ACC112 (cell line): ENCODE results near the gene MORN5.

Experiments
- H2AFZ ChIP-seq: fragments of 200-600 bp; sonication (generic); one replicate; pipeline ENCODE4 v1.6.0; 2017; ENCODE audit warnings: antibody characterized with exemption, low read length; ENCODE audit not compliant: unreplicated experiment
- H3K27ac ChIP-seq: fragments of 200-600 bp; sonication (generic); 2 replicates; pipeline ENCODE4 v1.5.1; 2014; ENCODE audit warnings: low read depth, mild to moderate bottlenecking, antibody characterized with exemption, low read length, moderate library complexity
- H3K27me3 ChIP-seq: fragments of 200-600 bp; sonication (generic); 2 replicates; pipeline ENCODE4 v1.6.1; 2014; ENCODE audit warnings: mild to moderate bottlenecking, antibody characterized with exemption, low read length, moderate library complexity, mixed read lengths; ENCODE audit not compliant: insufficient read depth
- H3K36me3 ChIP-seq: fragments of 200-600 bp; sonication (generic); 2 replicates; pipeline ENCODE4 v1.6.1; 2016; ENCODE audit warnings: mild to moderate bottlenecking, antibody characterized with exemption, low read length, moderate library complexity, mixed read lengths; ENCODE audit not compliant: insufficient read depth
- H3K4me1 ChIP-seq: fragments of 200-600 bp; sonication (generic); one replicate; pipeline ENCODE4 v1.6.1; 2016; ENCODE audit warnings: low read length, mixed read lengths; ENCODE audit not compliant: insufficient read depth, unreplicated experiment, control insufficient read depth
- H3K4me3 ChIP-seq: fragments of 200-600 bp; sonication (generic); 2 replicates; pipeline ENCODE4 v1.5.1; 2014; ENCODE audit warnings: mild to moderate bottlenecking, low read depth, low read length
- H3K79me2 ChIP-seq: fragments of 200-600 bp; sonication (generic); one replicate; pipeline ENCODE4 v1.6.0; 2016; ENCODE audit warnings: low read length; ENCODE audit not compliant: control insufficient read depth, unreplicated experiment, insufficient read depth

The MORN5 gene

GRCh38 chr9:122216138-122216797, 56.6 kb downstream of the MORN5 start:
- Histone ChIP-seq H3K36me3 (no peaks in the 10 kb centered on the region), H3K79me2 (no peaks in the 10 kb centered on the region), H3K4me1 (peaks cover 19% of the 10 kb centered on the region), H2AFZ (no peak overlapping the region), H3K4me3 (no peak overlapping the region), H3K27ac (no peak overlapping the region), H3K27me3 (peaks cover 71% of the 10 kb centered on the region)

GRCh38 chr9:122216798-122217418, 57.2 kb downstream of the MORN5 start:
- Histone ChIP-seq H3K4me1 (peaks cover 19% of the 10 kb centered on the region), H3K27me3 (peaks cover 72% of the 10 kb centered on the region), H3K27ac (no peak overlapping the region), H2AFZ (no peak overlapping the region), H3K79me2 (no peaks in the 10 kb centered on the region), H3K4me3 (no peak overlapping the region), H3K36me3 (no peaks in the 10 kb centered on the region)

- Histone ChIP-seq H2AFZ (no peak overlapping the region), H3K27ac (no peak overlapping the region), H3K79me2 (no peaks in the 10 kb centered on the region), H3K27me3 (peaks cover 68% of the 10 kb centered on the region), H3K36me3 (no peaks in the 10 kb centered on the region), H3K4me1 (peaks cover 19% of the 10 kb centered on the region), H3K4me3 (no peak overlapping the region)
Observed at GRCh38 chr9:122217640-122218039, 57.9 kb downstream of the MORN5 start.

- H3K79me2 ChIP-seq = no peaks in the 10 kb centered on the region
- no peak overlapping the region for H3K27ac ChIP-seq
- H2AFZ ChIP-seq = no peak overlapping the region
- H3K27me3 ChIP-seq = peaks cover 65% of the 10 kb centered on the region
- H3K4me1 ChIP-seq = peaks cover 19% of the 10 kb centered on the region
- no peaks in the 10 kb centered on the region for H3K36me3 ChIP-seq
- H3K4me3 ChIP-seq = no peak overlapping the region
Observed at GRCh38 chr9:122218071-122218934, 58.6 kb downstream of the MORN5 start.

- Histone ChIP-seq H3K36me3 (no peaks in the 10 kb centered on the region), H3K27ac (no peak overlapping the region), H3K4me1 (peaks cover 18% of the 10 kb centered on the region), H3K4me3 (peak overlapping the region; percentile 70), H3K79me2 (no peaks in the 10 kb centered on the region), H2AFZ (peak overlapping the region; percentile 40), H3K27me3 (peaks cover 61% of the 10 kb centered on the region)
Observed at GRCh38 chr9:122218935-122219855, 59.5 kb downstream of the MORN5 start.

- H3K4me3 ChIP-seq = peak overlapping the region; percentile 70
- no peaks in the 10 kb centered on the region for H3K36me3 ChIP-seq
- H3K4me1 ChIP-seq = peaks cover 14% of the 10 kb centered on the region
- peak overlapping the region; percentile 40 for H2AFZ ChIP-seq
- H3K27ac ChIP-seq = no peak overlapping the region
- H3K79me2 ChIP-seq = no peaks in the 10 kb centered on the region
- H3K27me3 ChIP-seq = peaks cover 52% of the 10 kb centered on the region
Observed at GRCh38 chr9:122219856-122220672, 60.4 kb downstream of the MORN5 start.

GRCh38 chr9:122220673-122221182, 61.0 kb downstream of the MORN5 start:
- H3K79me2 ChIP-seq = no peaks in the 10 kb centered on the region
- H3K4me3 ChIP-seq = no peak overlapping the region
- peaks cover 14% of the 10 kb centered on the region for H3K4me1 ChIP-seq
- peaks cover 47% of the 10 kb centered on the region for H3K27me3 ChIP-seq
- H3K27ac ChIP-seq = no peak overlapping the region
- H2AFZ ChIP-seq = no peak overlapping the region
- no peaks in the 10 kb centered on the region for H3K36me3 ChIP-seq

- Histone ChIP-seq H3K36me3 (no peaks in the 10 kb centered on the region), H3K4me1 (peaks cover 14% of the 10 kb centered on the region), H3K27me3 (peaks cover 47% of the 10 kb centered on the region), H3K27ac (no peak overlapping the region), H3K4me3 (no peak overlapping the region), H2AFZ (no peak overlapping the region), H3K79me2 (no peaks in the 10 kb centered on the region)
Observed at GRCh38 chr9:122221183-122221811, 61.6 kb downstream of the MORN5 start.

- Histone ChIP-seq H3K36me3 (no peaks in the 10 kb centered on the region), H3K79me2 (no peaks in the 10 kb centered on the region), H3K27me3 (peaks cover 62% of the 10 kb centered on the region), H3K4me3 (no peak overlapping the region), H2AFZ (no peak overlapping the region), H3K4me1 (peaks cover 17% of the 10 kb centered on the region), H3K27ac (no peak overlapping the region)
Observed at GRCh38 chr9:122222791-122223190, 63.1 kb downstream of the MORN5 start.
